Measurements from ENCODE around the gene PPP3CA.

- no peak for TF ChIP-seq POLR2A (IDR thresholded peaks at IDR 0.05)
- no peak for TF ChIP-seq CTCF (IDR thresholded peaks at IDR 0.05)
These were observed 336.3 kb downstream of the PPP3CA start for GRCh38 chr4:101010987-101011386.
